Spinal cord (tissue), 10 donors: ENCODE measurements around the gene OSBPL10. TPM values are rescaled to one million over a fixed set of nuclear protein-coding genes. Genes with fewer than 3 reads are reported as not detected.
A peak's percentile ranks its signal among the peaks of the same experiment; 100 is the strongest.

Source experiments
- DNase-seq, 6 donors: peaks; one replicate each; pipeline versions ENCODE4 v3.0.0 to v3.0.0-alpha.2; 2013 to 2015; ENCODE audit warnings: low spot score in 6 of 6, low read depth in 4 of 6
- H3K27ac ChIP-seq: one replicate; pipeline ENCODE4 v1.5.1; 2013; ENCODE audit warnings: low read depth, low read length, control low read depth
- H3K27me3 ChIP-seq: one replicate; pipeline ENCODE4 v1.6.1; 2013; ENCODE audit warnings: low read length; ENCODE audit not compliant: control insufficient read depth, insufficient read depth
- H3K36me3 ChIP-seq: one replicate; pipeline ENCODE4 v1.6.1; 2013; ENCODE audit warnings: low read length; ENCODE audit not compliant: control insufficient read depth, insufficient read depth
- H3K4me1 ChIP-seq: one replicate; pipeline ENCODE4 v1.6.1; 2013; ENCODE audit warnings: low read length; ENCODE audit not compliant: control insufficient read depth, insufficient read depth
- H3K4me3 ChIP-seq: one replicate; pipeline ENCODE4 v1.5.1; 2013; ENCODE audit warnings: low read depth, low read length, control low read depth
- H3K9me3 ChIP-seq: one replicate; pipeline ENCODE4 v1.6.1; 2013; ENCODE audit warnings: low read length; ENCODE audit not compliant: control insufficient read depth, insufficient read depth
- WGBS: methylation state at CpG from one replicate; pipeline ENCODE4 v1.1.5; 2013; ENCODE audit warnings: missing lambda C conversion rate; ENCODE audit not compliant: insufficient coverage; 5-methylcytosine and 5-hydroxymethylcytosine counted together
- polyA plus RNA-seq, 2 donors: library from polyadenylated mRNA; unstranded; fragments of 120-200 nt; gene quantifications; one replicate each; pipeline ENCODE4 v1.2.1, GENCODE V29; 2013; ENCODE audit not compliant: insufficient read length in 2 of 2
- total RNA-seq, 2 donors: library from RNA; depleted of rRNA in 1 of 2; stranded (reverse); fragments of 120-200 nt in 1 of 2; fragments of >200 nt in 1 of 2; gene quantifications; one replicate each; pipeline versions ENCODE4 v1.2.3 to v1.2.4, GENCODE V29; 2013 to 2014
- donor health status: healthy.

Gene OSBPL10
- total and polyA plus RNA-seq, 4 donors, result 6.2 to 10.5 (median 7.1) TPM

- DNase-seq, result no peak
- WGBS, result 85% methylated on average over 3 of the region's 5 CpGs
- H3K27ac ChIP-seq, result no peak overlapping the region
- H3K27me3 ChIP-seq, result no peaks in the 10 kb centered on the region
- H3K4me3 ChIP-seq, result no peak overlapping the region
- H3K36me3 ChIP-seq, result no peaks in the 10 kb centered on the region
- H3K9me3 ChIP-seq, result no peaks in the 10 kb centered on the region
- H3K4me1 ChIP-seq, result no peaks in the 10 kb centered on the region
These were observed 222.6 kb downstream of the OSBPL10 start for GRCh38 chr3:31758322-31758965.

- WGBS, result 83% methylated on average over 6 of the region's 7 CpGs
- Histone ChIP-seq H3K4me3 (no peak overlapping the region), H3K4me1 (peaks cover under 1% of the 10 kb centered on the region), H3K36me3 (no peaks in the 10 kb centered on the region), H3K9me3 (no peaks in the 10 kb centered on the region), H3K27me3 (no peaks in the 10 kb centered on the region), H3K27ac (no peak overlapping the region)
- peak in 1 of 6 donors; percentile 52 for DNase-seq
These were observed 225.0 kb downstream of the OSBPL10 start for GRCh38 chr3:31755926-31756658.

- H3K27ac ChIP-seq, result no peak overlapping the region
- DNase-seq, result peak in 1 of 6 donors; percentile 40
- WGBS, result 86% methylated on average over 4 of the region's 6 CpGs
These were observed 226.3 kb downstream of the OSBPL10 start for GRCh38 chr3:31754575-31755278.

GRCh38 chr3:31753050-31753425, 228.0 kb downstream of the OSBPL10 start:
- Histone ChIP-seq H3K36me3 (no peaks in the 10 kb centered on the region), H3K4me1 (peaks cover 4% of the 10 kb centered on the region), H3K27ac (no peak overlapping the region), H3K4me3 (no peak overlapping the region), H3K9me3 (no peaks in the 10 kb centered on the region), H3K27me3 (no peaks in the 10 kb centered on the region)
- WGBS, result 92% methylated on average over 2 of the region's 7 CpGs
- no peak for DNase-seq

More at GRCh38 chr3:31754575-31755278, 226.3 kb downstream of the OSBPL10 start:
- H3K27me3 ChIP-seq, result no peaks in the 10 kb centered on the region
- no peaks in the 10 kb centered on the region for H3K9me3 ChIP-seq
- no peak overlapping the region for H3K4me3 ChIP-seq
- no peaks in the 10 kb centered on the region for H3K36me3 ChIP-seq
- H3K4me1 ChIP-seq, result peaks cover 4% of the 10 kb centered on the region

- WGBS, result 68% methylated on average over 4 of the region's 7 CpGs
- Histone ChIP-seq H3K9me3 (no peaks in the 10 kb centered on the region), H3K4me3 (no peak overlapping the region), H3K27ac (no peak overlapping the region), H3K36me3 (no peaks in the 10 kb centered on the region), H3K4me1 (peaks cover 4% of the 10 kb centered on the region), H3K27me3 (no peaks in the 10 kb centered on the region)
- DNase-seq, result no peak
These were observed 228.6 kb downstream of the OSBPL10 start for GRCh38 chr3:31752305-31753049.

GRCh38 chr3:31750341-31750740, 230.7 kb downstream of the OSBPL10 start:
- Histone ChIP-seq H3K27me3 (no peaks in the 10 kb centered on the region), H3K9me3 (no peaks in the 10 kb centered on the region), H3K4me1 (peaks cover 4% of the 10 kb centered on the region), H3K36me3 (no peaks in the 10 kb centered on the region), H3K27ac (no peak overlapping the region), H3K4me3 (no peak overlapping the region)
- WGBS, result no CpG with 5 or more reads among the region's 2 CpGs
- peak in 1 of 6 donors; percentile 59 for DNase-seq

GRCh38 chr3:31748933-31749295, 232.1 kb downstream of the OSBPL10 start:
- DNase-seq, result no peak
- H3K4me3 ChIP-seq, result no peak overlapping the region
- WGBS, result 80% methylated on average over 4 of the region's 5 CpGs
- H3K4me1 ChIP-seq, result peaks cover 4% of the 10 kb centered on the region
- H3K27me3 ChIP-seq, result no peaks in the 10 kb centered on the region
- H3K27ac ChIP-seq, result no peak overlapping the region
- H3K9me3 ChIP-seq, result no peaks in the 10 kb centered on the region
- no peaks in the 10 kb centered on the region for H3K36me3 ChIP-seq

- H3K36me3 ChIP-seq, result no peaks in the 10 kb centered on the region
- H3K27me3 ChIP-seq, result no peaks in the 10 kb centered on the region
- no peaks in the 10 kb centered on the region for H3K9me3 ChIP-seq
- H3K27ac ChIP-seq, result no peak overlapping the region
- WGBS, result 60% methylated on average over 2 of the region's 5 CpGs
- H3K4me1 ChIP-seq, result peaks cover 4% of the 10 kb centered on the region
- DNase-seq, result no peak
- no peak overlapping the region for H3K4me3 ChIP-seq
These were observed 232.7 kb downstream of the OSBPL10 start for GRCh38 chr3:31748281-31748932.

GRCh38 chr3:31747785-31748184, 233.3 kb downstream of the OSBPL10 start:
- 93% methylated on average over 5 of the region's 9 CpGs for WGBS
- no peak overlapping the region for H3K4me3 ChIP-seq
- no peaks in the 10 kb centered on the region for H3K36me3 ChIP-seq
- H3K27ac ChIP-seq, result no peak overlapping the region
- H3K4me1 ChIP-seq, result peaks cover 4% of the 10 kb centered on the region
- no peaks in the 10 kb centered on the region for H3K9me3 ChIP-seq
- DNase-seq, result no peak
- no peaks in the 10 kb centered on the region for H3K27me3 ChIP-seq
